Measurements from ENCODE around the gene SLAMF8.

The SLAMF8 gene

DNA sequence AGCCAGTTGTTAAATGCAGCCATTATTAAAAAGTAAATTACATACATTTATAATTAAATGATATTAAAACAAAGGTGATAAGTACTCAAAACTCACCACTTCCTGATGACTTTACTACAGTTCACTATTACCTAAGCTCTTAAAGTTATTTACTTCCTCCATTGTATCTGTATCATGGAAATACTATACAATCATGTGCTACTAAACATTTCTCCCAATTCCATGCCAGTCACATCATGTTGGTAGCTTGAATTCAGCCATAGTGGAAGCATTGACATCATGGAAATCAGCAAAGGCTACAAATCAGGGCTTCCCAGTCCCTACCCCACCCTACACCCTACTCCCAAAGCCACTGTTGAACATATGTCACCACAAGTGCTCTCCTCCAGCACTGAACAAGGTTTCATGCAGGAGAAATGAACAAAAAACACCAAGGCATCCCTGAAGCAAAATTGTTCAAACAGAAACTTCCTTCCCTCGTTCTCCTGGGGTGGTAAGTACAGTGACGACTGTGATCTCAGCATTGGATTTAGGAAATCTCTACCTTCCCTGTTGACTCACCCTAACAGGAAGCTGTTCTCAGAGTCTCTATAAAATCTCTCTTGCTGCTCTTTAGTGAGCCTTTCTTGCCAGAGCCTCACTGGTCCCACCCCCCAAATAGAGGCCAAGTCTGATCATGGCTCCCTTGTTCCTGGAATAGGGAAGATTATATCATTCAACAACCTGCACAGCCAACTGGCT lies 23.1 kb downstream of the SLAMF8 start:
- DNase-seq: no peak

DNA sequence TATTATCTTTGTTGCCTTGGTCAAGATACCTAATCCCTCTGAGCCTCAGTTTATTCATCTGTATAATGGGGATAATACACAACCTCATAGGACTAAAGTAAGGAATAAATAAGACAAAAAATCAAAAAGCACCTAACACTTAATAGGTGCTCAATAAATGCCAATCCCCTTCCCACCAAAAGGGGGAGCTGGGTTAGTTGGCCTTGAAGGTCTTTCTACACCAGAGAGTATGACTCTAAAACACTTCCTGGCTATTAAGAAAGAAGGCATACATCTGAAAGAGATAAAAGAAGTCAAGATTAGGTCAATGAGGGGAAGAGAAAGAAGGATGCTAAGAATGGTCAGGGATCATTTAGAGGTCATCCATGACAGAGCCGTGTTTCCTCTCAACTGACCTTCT lies 24.7 kb downstream of the SLAMF8 start:
- no peak for DNase-seq

- no peak for DNase-seq
Observed at GRCh38 chr1:159853417-159854115, 26.9 kb downstream of the SLAMF8 start.

DNA sequence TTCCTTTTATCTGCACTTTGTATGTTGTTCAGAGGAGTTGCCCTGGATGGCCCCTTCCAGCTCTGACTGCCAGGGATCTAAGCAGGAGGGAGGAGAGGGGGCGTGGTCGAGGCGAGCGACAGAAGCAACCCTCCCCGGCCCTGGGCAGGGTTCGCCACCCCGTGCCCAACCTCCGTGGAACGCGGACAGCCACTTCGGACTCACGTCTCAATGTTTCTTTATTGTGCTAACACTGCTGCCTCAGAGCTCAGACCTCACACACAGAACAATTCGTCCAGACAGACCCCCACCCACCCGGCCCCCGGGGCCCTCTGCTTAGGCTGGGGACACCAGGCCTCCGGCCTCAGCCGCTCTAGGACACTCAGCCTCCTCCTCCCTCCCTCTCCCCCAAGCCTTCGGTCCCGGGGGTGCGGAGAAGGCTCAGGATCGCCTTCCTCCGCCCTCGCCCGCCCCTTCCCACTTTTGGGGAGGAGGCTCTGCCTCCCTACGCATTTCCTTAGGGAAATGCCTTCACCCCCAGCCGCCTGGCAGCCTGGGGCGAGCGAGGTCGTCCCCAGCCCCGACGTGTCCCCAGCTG lies 27.5 kb downstream of the SLAMF8 start:
- peak; percentile 29 for DNase-seq

DNA sequence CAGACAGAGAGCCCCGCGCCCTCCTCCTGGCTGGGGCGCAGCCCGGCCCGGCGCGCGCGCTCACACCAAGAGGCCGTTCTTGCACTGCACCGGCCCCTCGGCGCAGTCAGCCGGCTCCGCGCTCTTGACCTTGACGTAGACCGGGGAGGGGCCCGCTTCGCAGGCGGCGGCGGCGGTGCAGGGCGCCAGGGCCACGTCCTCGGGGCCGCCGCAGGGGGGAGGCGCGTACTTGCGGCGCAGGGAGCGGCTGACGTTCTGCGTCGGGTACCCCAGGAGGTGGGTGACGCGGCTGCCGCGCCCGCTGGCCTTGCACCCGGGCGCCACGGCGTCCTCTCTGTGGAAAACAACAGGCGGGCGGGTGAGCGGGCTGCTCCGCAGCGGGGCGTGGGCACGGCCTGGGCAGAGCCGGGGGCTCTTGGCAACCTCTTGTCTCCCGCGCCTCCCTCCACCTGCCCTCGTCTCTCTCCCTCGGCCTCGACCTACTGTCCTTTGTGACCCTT lies 28.1 kb downstream of the SLAMF8 start:
- DNase-seq: peak; percentile 35

GRCh38 chr1:159855709-159856108 lies 29.0 kb downstream of the SLAMF8 start:
- no peak for DNase-seq

DNA sequence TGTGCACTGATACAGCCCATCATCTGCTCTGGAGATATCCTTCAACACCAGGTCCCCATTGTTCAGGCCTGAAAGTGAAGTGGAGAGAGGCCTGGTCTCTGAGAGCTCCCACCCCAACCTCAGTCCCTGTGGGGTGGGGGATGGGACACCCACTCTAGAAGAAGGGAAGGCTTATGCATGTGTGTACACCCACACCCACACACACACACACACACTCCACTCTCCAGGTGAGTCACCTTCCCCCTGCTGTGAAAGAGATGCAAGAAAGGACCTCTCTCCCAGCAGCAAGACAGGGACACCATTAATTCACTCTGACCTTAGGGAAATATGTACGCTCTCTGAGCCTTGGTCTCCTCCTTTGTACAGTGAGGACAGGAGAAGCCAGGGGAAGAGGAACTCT lies 29.9 kb downstream of the SLAMF8 start:
- DNase-seq: no peak

- DNase-seq: no peak
Observed at GRCh38 chr1:159857889-159858288, 31.2 kb downstream of the SLAMF8 start.

DNA sequence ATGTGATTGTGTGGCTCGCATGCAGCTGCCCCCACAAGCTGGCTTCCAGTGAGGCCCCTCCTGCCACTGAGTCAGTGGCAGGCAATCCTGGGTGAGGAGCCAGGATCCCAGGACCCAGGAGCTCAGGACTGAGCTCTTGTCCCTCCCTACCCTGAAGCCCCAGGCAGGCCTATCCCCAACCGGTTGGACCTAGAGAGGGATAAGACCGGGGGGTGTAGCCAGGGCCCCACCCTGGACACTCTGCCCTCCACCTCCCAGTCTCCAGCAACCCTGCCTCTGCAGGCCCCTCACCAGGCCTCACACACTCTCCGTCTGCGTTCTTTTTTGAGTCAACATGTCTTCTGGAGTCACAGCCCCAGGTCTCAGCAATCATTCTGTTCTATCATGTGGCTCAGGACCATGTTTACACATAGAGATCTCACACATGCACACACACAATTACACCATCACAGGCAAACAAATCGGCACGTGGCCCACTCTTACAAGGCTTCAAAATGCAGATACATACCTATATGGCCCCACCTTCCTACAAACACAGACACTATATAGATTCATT lies 33.2 kb downstream of the SLAMF8 start:
- DNase-seq: no peak

GRCh38 chr1:159860456-159860855 lies 33.8 kb downstream of the SLAMF8 start:
- no peak for DNase-seq

DNA sequence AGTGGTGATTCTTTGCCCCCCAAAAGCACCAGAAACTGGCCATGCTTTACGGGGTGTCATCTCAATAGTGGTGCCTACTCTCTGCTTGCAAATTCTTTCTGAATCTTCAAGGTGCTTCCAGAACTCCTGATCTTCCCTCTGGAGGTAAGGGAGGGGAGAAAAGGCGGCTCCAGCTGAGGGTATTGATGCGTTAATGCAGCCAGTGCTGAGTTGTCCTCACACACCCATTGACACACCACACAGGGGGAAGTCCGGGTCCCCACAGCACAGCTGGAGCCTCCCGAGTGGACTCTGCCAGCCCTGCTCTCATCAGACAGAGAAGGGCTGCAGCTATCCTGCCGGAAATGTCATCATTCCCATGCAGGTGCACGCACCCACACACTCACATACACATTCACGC lies 34.5 kb downstream of the SLAMF8 start:
- no peak for DNase-seq

- DNase-seq: no peak
Observed at GRCh38 chr1:159862031-159862430, 35.4 kb downstream of the SLAMF8 start.

DNA sequence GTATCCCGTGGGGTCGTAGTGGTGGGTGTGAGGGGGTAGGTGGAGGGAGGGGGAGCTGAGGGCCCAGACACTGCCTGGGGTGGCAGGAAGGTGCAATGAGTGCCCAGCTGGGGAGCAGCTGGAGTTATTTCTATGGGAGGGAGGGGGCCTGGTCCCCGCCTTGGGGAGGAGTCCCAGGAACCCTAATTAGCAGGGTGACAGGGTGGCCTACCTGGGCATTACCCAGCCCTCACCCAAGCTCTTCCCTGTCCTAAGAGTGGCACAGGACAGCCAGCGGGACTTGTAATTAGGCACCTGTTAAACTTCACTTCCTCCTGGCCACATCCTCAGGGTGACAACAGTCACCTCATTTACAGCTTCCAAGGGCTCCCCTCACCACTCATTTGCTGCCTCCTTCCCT lies 35.9 kb downstream of the SLAMF8 start, which contains the start of gene VSIG8:
Gene VSIG8, minus strand, starts transcription at position 101 of the 400 bp plus-strand sequence. CDS start 136 bp downstream, outside the sequence.
- no peak for DNase-seq

- DNase-seq: no peak
Observed at GRCh38 chr1:159864262-159864661, 37.6 kb downstream of the SLAMF8 start.

GRCh38 chr1:159866066-159866465 lies 39.4 kb downstream of the SLAMF8 start:
- no peak for DNase-seq

- DNase-seq: no peak
Observed at GRCh38 chr1:159866905-159867663, 40.4 kb downstream of the SLAMF8 start.

DNA sequence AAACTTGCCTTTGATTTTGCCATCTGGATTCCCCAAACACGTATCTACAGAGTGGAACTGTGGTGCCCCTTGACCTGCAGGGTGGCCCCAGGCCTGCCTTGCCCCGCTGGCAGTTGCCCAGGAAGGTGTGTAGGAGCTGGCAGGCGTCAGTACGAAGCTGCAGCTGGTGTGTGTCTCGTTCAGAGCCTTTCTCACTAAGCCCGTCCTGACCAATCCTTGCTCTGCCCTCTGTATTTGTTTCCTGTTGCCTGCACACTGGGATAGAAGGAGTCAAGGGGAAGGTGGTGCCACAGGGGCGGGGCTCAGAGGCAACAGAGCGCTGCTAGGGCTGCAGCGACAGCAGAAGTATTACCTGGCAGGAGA lies 41.0 kb downstream of the SLAMF8 start:
- peak; percentile 97 for DNase-seq

DNA sequence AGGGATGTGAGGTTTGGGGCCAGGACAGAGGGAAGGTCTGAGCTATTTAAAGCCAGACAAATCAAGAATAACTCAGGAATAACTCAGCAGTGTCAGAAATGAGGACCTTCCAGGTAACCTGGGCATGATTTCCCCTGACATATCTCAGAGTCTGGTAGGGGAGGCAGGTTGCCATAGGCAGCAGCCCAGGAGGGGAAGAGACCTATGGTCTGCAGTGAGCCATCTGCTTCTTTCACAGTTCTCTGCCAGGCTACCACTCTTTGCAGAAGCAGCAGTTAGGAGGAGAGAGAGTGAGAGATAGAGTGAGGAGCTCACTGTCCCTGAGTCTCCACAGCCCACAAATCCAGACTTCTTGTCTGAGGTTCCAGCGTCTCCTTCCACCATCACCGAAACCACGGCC lies 42.1 kb downstream of the SLAMF8 start:
- DNase-seq: no peak

GRCh38 chr1:159869173-159869572 lies 42.5 kb downstream of the SLAMF8 start:
- no peak for DNase-seq

DNA sequence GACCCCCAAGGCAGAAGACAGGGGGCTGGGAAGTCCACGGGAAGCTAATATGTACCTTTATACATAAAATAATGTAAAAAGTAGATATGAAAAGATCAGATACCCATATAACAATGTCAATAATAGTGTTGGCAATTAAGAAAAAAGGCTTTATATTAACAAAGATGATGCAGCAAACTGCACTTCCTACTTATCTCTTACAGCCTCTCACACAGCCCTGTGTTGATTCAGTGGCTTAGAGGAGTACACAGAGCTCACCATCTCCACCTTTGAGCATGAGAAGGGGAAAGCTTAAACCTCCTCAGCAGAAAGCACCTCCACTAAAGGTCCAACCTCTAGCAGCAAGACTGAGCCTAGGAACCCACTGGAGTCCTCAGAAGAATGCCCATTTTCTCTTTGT lies 42.9 kb downstream of the SLAMF8 start:
- DNase-seq: no peak

DNA sequence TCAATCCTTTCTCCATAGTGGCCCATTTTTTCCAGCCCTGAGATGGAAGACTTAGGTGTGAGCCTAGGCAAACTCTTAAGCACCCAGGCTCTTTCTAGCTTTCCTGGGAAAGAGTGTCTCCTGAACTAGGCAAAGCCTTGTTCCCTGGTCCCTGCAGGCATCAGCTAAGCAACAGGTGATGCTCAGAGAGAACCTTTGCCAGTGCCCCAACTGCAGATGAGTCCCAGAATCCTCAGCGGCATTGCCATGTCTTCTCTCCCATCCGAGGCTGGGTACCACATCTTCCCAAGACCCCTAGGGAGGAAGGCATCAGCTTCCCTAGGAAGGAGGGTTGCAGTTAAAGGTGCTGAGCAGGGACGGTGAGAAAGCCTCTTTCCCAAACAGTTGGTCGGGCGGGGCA lies 44.0 kb downstream of the SLAMF8 start:
- no peak for DNase-seq

DNA sequence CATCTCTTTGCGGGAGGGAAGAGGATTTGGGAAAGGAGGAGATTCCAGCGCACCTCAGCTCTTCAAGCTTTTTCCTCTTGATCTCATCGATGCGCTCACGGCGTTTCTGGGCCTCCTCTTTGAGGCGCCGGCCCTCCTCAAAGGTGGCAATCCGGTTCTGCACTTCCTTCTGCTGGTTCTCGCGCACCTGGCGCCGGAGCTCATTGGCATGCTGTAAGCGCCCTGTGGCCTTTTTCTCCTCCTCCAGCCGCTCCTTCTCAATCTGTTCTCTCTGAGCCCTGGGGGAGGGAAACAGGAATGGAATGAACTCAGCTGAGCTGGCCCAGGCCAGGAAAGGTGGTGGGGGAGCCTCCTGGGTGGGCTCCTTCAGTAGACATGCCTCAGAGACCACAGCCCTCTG lies 46.2 kb downstream of the SLAMF8 start:
- DNase-seq: no peak

All from NCI-H2029 treated with DMSO at 0.1 percent for 48 hours (cell line).